GM19468 (cell line): ENCODE data around the gene PLAAT2.
"Not testable (repeated sequence)": the region's sequence is repeated elsewhere in the genome, so short reads cannot be mapped to it uniquely, and the experiment has no call there.

Source experiments
- ATAC-seq: cut with Tn5 transposase; IDR thresholded peaks from one replicate; pipeline ENCODE4 v1.9.1; 2021; ENCODE audit warnings: mild to moderate bottlenecking, moderate library complexity, moderate number of reproducible peaks; ENCODE audit not compliant: unreplicated experiment; ENCODE audit errors: extremely low read depth

The PLAAT2 gene

DNA sequence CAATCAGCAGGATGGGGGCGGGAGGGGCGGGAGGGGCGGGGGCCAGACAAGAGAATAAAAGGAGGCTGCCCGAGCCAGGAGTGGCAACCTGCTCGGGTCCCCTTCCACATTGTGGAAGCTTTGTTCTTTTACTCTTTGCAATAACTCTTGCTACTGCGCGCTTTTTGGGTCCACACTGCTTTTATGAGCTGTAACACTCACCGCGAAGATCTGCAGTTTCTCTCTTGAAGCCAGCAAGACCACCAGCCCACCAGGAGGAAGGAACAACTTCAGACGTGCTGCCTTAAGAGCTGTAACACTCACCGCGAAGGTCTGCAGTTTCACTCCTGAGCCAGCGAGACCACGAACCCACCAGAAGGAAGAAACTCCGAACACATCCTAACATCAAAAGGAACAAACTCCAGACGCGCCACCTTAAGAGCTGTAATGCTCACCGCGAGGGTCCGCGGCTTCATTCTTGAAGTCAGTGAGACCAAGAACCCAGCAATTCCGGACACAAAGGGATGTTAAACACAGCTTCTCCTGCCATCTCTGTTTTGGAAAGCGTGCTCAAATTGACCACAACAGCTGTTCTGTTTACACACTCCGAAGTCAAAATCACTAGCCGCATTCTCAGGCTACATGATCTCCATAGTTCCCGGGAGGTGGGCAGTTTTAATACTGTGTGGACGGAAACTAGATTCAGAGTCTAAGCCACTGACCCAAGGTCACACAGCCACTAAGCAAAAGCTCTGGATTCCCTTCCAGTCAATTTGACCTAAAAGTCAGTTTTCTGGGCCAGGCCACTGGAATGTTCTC, 11.9 kb downstream of the PLAAT2 start:
- ATAC-seq = no peak

DNA sequence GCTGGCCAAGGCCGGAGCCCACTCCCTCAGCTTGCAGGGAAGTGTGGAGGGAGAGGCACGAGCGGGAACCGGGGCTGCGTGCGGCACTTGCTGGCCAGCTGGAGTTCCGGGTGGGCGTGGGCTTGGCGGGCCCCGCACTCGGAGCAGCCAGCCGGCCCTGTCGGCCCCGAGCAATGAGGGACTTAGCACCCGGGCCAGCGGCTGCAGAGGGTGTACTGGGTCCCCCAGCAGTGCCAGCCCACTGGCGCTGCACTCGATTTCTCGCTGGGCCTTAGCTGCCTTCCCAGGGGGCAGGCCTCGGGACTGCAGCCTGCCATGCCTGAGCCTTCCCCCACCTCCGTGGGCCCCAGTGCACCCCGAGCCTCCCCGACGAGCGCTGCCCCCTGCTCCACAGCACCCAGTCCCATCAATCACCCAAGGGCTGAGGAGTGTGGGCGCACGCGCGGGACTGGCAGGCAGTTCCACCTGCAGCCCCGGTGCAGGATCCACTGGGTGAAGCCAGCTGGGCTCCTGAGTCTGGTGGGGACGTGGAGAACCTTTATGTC, 13.0 kb downstream of the PLAAT2 start:
- not testable (repeated sequence) for ATAC-seq

DNA sequence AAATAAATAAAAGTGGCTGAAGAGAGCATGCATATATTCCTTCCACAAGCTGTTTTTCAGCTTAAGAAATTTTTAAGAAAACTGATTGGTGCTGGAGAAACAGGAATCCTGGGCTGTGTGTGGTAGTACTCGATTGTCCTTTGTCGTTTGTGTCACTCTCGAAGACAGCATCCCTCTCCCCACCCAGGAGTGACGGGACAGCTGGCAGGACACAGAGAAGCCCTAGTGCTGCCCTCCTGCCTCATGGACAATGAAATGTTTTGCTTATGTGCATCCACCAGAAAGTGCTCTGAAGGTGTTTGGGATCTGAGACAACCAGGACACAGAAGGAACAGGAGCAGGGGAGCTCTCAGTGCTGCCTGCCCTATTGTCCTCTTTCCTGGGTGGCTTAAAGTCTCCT, 13.8 kb downstream of the PLAAT2 start:
- ATAC-seq = no peak

DNA sequence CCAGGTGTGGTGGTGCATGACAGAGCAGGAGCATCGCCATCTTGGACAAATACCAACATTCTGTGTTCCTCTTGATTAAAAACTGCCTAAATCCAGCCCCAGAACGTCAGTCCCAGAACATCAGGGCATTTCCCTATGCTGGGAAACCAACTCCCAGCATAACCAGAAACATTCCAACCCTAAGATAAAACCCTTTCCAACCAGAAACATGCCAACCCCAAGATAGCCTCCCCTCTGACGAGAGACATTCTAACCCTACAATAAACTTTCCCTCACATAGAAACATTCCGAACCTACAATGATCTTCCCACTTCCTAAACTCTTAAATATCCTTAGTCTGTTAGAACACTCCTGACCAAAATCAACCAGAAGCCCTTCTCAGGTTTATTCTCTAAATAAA, 15.0 kb downstream of the PLAAT2 start:
- ATAC-seq = no peak

DNA sequence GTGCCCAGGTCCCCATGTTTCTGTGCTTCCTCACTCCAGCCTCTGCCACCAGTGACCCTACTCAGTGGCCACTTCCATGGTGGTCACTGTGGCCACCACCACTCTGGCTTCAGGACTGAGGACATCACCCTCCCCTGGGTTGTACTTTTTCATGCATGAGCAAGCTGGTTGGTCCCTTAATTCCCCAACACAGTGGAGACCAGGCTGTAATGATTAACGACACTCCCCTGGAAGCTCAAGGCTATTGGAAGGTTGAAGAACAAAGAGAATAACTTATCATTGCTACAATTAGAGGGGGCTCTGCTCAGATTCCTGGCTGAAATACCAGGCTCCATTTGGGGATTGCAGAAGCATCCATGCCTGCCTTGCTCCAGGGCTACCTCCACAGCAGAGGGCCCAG, 16.1 kb downstream of the PLAAT2 start:
- ATAC-seq = no peak

DNA sequence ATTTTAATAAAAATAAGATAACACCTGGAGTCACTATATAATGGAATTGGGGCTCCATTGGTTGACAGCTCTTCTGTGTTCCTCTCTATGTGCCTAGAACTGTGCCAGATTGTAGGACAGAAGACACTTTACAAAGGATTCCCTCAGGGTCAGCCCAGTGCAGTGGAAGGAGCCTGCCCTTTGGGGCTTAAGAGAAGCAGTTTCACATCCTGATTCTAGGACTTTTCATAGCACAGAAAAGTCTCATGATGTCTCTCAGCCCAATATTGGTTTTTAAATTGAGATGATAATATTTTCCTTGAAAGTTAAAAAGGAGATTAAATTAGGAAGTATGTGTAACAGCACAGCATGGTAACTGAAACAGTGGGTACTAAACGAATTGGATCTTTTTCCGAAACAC, 19.5 kb downstream of the PLAAT2 start:
- ATAC-seq = no peak

DNA sequence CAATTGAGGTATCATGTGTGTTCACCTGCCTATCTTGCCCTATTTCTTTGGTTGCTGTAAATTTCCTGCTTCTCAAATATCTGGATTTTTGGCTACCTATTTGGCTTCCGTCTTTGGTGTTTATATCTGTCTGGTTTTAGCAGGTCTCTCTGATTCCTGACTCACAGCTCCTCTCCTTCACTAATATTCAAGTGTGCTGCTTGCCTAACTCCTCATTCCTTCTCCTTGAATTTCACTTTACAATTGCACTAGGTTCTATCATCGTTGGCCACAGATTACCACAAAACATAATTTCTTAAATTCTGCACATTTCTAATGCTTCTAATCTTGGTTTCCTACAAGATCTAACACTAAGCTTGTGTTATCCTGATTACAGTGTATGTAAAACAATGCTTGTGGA, 20.7 kb downstream of the PLAAT2 start:
- ATAC-seq = not testable (repeated sequence)

DNA sequence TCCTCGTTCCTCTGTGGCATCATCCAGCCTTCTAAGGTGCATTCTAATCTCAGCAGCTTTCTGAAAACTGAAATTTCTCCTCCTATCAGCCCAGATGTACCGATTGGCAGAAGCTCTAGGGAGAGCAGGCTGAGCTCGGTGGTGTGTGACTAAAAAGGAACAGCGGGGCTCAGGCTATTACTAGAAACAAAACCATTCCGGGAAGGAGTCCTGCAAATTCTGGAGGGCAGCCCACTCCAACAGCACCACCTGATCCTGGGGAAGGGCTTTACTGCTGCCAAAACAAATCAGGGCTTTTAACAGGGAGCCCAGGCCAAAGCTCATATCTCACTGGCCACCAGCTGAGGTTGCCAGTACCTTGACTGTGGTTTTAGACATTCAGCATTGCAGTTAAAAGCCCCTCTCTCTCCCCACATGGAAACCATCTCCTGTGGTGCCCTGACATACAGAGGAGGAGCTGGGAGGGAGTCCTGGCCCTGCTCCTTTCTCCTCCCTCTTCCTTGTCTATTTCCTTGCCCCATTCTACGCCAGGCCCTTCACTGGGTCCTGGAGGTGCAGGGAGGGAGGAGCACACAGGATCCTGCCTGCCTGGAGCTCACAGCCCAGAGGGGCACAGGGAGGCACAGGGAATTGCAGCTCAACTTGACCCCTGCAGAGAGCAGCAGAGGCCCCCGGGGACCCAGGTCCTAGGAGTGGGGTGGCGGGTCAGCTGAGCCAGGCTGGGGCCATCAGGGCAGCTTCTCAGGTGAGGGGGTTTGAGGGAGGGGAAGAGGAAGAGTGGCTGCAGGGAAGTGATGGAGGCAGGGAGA, 25.7 kb downstream of the PLAAT2 start:
- no peak for ATAC-seq

DNA sequence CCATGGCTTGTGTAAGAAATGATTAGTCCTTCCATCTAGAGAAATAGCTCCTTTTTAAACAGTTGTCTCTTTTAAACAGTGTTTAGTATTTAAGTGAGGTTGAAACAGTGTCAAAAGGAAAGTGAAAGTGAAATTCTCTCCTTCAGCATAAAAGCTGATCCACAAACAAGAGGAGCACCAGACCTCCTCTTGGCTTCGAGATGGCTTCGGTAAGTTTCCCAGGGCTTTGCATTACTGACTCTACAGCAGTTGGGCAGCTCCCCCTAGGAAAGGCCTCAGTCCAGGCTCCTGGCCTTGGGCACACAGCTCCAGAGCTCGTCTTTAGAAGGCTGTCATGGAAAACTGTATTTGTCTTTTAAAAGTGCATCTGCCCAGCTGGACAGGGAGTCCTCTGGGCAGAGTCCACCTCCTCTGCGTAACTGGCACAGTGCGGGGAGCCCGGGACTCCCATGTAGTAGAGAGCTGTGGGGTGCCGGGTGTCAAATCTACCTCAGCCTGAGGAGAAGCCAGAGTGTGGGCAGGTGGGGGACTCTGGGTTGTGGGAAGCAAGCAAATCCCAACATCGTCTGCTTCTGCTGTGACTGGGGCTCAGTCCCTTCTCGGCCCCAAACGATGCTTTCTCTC, 26.4 kb downstream of the PLAAT2 start, which contains the start of gene PLAAT4:
PLAAT4 (plus strand) TSS at position 140 of the 624 bp plus-strand sequence; CDS start at position 201, 61 bp downstream.
- ATAC-seq = no peak

DNA sequence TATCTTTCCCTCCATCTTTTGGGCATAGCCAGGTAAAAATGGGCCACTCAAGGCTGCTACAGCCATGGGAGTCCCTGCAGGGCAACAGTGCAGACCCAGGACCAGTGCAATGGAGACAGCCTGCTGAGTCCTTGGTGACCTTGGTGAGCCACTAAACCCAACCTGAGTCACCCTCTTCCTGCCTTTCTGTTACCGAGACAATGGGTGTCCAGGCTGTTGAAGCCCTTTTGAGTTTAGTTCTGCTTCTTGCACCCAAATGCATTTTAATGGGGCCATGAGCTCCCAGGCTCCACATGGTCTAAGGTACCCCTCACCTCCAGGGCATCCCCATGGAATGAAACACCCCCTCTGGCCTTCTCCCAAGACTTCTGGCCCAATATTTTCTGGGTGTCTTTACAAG, 27.4 kb downstream of the PLAAT2 start:
- no peak for ATAC-seq

DNA sequence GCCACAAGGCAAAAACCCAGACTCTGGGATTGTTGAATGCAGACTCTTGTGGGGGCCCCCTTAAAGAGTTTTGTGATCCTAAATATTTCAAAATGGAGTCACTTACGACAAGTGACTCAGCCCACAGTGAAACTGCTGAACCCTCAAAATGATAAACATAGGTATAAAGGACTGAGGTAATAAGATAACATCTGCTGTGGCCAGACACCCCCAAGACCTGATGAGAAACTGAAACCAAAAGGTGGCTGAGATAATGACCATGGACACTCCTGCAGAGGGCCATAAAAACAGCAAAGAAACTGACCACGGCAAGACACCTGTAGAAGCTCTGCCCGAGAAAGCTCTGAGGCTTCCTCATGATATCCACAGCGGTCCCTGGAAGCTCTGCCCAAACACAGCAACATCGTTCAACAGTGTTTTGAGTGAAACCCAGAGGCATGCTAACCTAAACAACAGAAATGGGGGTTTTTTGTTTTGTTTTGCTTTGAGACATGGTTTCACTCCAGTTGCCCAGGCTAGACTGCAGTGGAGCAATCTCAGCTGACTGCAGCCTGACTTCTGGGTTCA, 28.2 kb downstream of the PLAAT2 start:
- no peak for ATAC-seq

DNA sequence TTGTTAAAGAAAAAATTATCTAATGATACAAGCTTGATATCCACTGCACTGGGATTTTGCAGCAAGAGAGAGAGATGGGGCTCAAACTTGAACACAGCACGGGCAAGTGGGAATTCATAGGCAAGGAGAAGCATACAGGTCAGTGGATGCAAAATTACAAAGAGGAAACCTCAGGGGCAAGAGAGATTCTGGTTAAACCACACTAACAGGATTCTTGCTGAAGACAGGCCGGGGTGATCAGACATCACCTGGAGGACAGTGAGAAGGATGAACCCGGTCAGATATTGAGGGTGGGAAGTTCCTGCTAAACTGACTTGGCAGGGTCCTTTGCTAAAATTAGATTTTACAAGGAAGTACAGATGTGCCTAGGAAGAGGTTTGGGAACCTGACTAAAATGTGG, 29.1 kb downstream of the PLAAT2 start:
- no peak for ATAC-seq

DNA sequence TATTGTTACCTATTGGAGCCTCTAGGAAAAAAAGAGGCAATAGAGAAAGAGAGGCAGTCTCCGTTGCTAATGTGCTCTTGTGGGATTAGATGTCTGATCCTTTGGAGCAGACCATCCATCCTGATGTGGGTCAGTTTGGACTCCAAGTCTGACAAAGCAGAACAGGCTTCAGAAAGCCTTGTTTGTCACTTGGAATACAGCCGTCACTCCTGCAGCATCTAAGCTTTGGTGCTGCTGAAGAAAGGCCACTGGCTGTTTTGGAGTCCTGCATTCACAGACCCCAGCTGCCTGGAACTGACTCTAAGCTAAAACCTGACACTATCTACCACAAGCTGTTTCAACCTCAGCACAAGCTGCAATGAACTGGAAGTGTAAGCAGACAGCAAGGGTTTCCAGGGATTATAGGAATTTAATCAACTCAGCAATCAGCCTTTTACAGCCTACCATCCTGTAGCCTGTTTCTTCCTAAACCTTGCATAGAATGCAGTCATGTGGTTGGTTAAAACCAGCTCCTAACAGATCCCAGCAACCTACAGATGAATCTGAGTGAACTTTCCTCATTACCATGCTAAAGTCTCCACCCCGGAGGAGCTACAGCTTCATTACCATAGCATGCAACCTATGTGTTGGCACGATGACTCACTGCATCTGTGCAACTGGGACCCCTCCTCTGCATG, 30.2 kb downstream of the PLAAT2 start:
- ATAC-seq = no peak

DNA sequence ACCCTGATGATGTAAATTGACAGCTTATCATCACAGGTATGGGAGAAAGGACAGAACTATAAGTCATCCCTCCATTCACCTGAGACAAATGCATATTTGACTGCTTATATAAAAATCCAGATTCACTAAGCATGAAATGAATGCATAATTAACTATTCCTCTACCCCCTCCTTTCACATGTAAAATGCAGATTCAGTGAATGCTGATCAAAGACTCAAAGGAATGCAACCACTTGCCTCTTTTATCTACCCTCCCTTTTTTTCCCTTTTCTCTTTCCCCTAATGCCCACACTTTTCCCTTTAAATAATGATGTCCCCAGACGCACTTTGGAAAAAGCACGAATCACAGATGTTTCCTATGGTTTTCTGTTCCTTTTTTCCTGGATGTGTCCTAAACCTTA, 31.1 kb downstream of the PLAAT2 start:
- no peak for ATAC-seq

DNA sequence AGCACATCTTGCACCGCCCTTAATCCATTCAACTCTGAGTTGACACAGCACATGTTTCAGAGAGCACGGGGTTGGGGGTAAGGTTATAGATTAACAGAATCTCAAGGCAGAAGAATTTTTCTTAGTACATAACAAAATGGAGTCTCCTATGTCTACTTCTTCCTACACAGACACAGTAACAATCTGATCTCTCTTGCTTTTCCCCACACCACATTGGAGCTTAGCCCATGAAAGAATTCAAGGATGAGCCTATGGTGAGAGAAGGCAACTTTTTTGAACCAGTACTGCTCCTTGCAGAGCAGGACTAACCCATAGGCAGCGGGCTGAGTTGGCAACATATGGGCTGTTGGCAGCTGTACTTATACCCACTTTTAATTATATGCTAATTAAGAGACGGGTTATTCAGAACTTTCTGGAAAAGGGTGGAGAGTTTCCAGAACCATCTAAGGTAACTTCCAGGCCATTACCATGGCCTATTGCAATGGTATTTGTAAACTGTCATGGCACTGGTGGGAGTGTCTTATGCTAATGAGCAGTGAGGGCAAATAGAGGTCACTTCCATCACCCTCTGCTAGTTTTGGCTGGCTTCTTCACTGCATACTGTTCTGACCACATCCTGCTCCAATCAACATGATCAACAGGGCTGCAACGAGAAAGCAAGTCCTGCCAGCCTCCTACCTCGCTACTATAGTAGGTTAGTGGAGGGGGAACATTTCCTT, 31.9 kb downstream of the PLAAT2 start:
- peak; percentile 62 for ATAC-seq

DNA sequence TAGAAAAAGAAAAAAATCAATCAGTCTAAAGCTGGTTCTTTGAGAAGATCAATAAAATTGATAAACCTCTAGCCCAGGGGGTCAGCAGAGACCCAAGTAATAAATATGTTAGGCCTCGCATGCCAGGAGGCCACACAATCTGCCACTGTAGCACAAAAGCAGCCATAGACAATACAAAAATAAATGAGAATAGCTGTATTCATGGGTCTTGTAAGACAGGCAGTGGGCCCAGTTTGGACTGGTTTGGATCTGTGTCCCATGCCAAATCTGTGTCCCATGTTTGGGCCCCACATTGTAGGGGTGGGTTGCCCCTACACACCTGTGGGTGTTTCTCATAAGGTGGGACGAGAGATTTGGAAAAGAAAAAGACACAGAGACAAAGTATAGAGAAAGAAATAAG, 33.2 kb downstream of the PLAAT2 start:
- ATAC-seq = no peak

DNA sequence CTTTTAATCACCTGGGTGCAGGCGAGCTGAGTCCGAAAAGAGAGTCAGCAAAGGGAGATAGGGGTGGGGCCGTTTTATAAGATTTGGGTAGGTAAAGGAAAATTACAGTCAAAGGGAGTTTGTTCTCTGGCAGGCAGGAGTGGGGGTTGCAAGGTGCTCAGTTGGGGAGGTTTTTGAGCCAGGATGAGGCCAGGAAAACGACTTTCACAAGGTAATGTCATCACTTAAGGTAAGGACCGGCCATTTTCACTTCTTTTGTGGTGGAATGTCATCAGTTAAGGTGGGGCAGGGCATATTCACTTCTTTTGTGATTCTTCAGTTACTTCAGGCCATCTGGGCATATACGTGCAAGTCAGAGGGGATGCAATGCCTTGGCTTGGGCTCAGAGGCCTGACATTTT, 33.8 kb downstream of the PLAAT2 start:
- ATAC-seq = not testable (repeated sequence)

DNA sequence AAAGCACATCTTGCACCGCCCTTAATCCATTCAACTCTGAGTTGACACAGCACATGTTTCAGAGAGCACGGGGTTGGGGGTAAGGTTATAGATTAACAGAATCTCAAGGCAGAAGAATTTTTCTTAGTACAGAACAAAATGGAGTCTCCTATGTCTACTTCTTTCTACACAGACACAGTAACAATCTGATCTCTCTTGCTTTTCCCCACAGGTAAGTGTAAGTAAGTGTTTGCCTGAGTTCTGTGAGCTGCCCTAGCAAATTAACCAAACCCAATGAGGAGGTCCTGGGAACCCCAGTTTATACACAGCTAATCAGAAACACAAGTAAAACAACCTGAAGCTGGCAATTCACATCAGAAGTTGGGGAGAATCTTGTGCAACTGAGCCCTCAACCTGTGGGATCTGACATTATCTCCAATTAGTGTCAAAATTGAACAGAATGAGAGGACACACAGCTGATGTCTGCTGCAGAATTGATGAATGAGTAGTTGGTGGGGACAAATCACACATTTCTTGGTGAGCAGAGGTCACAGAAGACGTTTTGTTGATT, 34.4 kb downstream of the PLAAT2 start:
- not testable (repeated sequence) for ATAC-seq

DNA sequence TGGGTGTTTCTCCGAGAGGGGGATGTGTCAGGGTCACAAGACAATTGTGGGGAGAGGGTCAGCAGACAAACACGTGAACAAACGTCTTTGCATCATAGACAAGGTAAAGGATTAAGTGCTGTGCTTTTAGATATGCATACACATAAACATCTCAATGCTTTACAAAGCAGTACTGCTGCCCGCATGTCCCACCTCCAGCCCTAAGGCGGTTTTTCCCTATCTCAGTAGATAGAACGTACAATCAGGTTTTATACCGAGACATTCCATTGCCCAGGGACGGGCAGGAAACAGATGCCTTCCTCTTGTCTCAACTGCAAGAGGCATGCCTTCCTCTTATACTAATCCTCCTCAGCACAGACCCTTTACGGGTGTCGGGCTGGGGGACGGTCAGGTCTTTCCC, 35.0 kb downstream of the PLAAT2 start:
- not testable (repeated sequence) for ATAC-seq
